ENCODE results near the gene FBXO36.

DNA sequence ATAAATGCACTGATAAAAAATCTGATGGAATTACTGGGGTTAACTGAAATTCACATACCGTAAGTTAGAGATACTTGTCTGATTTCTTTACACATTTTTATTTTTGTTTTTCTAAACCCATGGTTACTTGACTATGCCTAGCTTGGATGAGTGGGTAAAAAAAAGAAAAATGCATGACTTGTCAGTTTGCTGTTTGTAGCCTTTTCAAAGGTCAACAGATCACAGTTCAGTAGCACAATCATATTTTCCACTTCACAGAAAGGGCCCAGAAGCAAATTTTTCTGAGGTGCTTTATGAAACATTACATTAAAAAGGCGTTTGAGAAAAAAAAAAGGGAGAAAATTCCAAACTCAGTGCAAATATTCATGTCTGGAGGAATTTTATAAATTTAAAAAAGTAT, 130.0 kb downstream of the FBXO36 start:
- TF ChIP-seq, protein P1, sequence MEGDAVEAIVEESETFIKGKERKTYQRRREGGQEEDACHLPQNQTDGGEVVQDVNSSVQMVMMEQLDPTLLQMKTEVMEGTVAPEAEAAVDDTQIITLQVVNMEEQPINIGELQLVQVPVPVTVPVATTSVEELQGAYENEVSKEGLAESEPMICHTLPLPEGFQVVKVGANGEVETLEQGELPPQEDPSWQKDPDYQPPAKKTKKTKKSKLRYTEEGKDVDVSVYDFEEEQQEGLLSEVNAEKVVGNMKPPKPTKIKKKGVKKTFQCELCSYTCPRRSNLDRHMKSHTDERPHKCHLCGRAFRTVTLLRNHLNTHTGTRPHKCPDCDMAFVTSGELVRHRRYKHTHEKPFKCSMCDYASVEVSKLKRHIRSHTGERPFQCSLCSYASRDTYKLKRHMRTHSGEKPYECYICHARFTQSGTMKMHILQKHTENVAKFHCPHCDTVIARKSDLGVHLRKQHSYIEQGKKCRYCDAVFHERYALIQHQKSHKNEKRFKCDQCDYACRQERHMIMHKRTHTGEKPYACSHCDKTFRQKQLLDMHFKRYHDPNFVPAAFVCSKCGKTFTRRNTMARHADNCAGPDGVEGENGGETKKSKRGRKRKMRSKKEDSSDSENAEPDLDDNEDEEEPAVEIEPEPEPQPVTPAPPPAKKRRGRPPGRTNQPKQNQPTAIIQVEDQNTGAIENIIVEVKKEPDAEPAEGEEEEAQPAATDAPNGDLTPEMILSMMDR (IDR thresholded peaks at IDR 0.05) = no peak
- no peak for TF ChIP-seq POLR2A (IDR thresholded peaks at IDR 0.05)
